Esophagus muscularis mucosa (tissue), 4 donors: ENCODE results near the gene NBDY. TPM values are rescaled to one million over a fixed set of nuclear protein-coding genes. Genes with fewer than 3 reads are reported as not detected.
A peak's percentile ranks its signal among the peaks of the same experiment; 100 is the strongest.
"Not testable (repeated sequence)": the region's sequence is repeated elsewhere in the genome, so short reads cannot be mapped to it uniquely, and the experiment has no call there.

Experiments
- DNase-seq: peaks from one replicate; pipeline ENCODE4 v3.0.0-alpha.2; 2017; ENCODE audit errors: extremely low spot score
- H3K27ac ChIP-seq, 4 donors: fragments of 200-600 bp; sonication (generic); replicated peaks in 1 of 4; 1 replicate in 3 of 4; 2 replicates in 1 of 4; pipeline ENCODE4 v1.5.1; 2016 to 2019; ENCODE audit warnings: mild to moderate bottlenecking in 1 of 4
- H3K27me3 ChIP-seq, 4 donors: fragments of 200-600 bp; sonication (generic); one replicate each; pipeline versions ENCODE4 v1.5.1 to v1.6.0; 2016 to 2019
- H3K36me3 ChIP-seq, 4 donors: fragments of 200-600 bp; sonication (generic); one replicate each; pipeline ENCODE4 v1.5.1; 2016 to 2019
- H3K4me1 ChIP-seq, 4 donors: fragments of 200-600 bp; sonication (generic); one replicate each; pipeline ENCODE4 v1.5.1; 2016 to 2019
- H3K4me3 ChIP-seq, 4 donors: fragments of 200-600 bp; sonication (generic); 1 replicate in 2 of 4; 2 replicates in 2 of 4; pipeline ENCODE4 v1.5.1; 2016 to 2019; ENCODE audit warnings: mild to moderate bottlenecking in 4 of 4, moderate library complexity in 1 of 4
- H3K9me3 ChIP-seq, 4 donors: fragments of 200-600 bp; sonication (generic); 1 replicate in 3 of 4; 2 replicates in 1 of 4; pipeline ENCODE4 v1.5.1; 2016 to 2019
- EP300 ChIP-seq: sonication (generic); formaldehyde crosslinking; IDR thresholded peaks from one replicate; pipeline ENCODE4 v1.6.1; 2017; ENCODE audit warnings: antibody characterized with exemption
- POLR2A ChIP-seq: fragments of 450-650 bp; IDR thresholded peaks from one replicate; pipeline ENCODE4 v1.6.1; 2017; ENCODE audit warnings: antibody characterized with exemption, moderate library complexity, mild to moderate bottlenecking, low read depth
- POLR2AphosphoS5 ChIP-seq, 2 donors: sonication (generic); formaldehyde crosslinking; IDR thresholded peaks; one replicate each; pipeline ENCODE4 v1.6.1; 2017; ENCODE audit warnings: antibody characterized with exemption in 2 of 2
- WGBS: methylation state at CpG from one replicate; pipeline ENCODE4 v1.1.5; 2018; 5-methylcytosine and 5-hydroxymethylcytosine counted together
- intact Hi-C: fragments of 100-400 bp; cut with DNase I; formaldehyde crosslinking; loops from one replicate; pipeline ENCODE4 v1.15.1; 2023
- total RNA-seq, 4 donors: library from RNA; depleted of rRNA; stranded (reverse); fragments of >200 nt; gene quantifications; one replicate each; pipeline versions ENCODE4 v1.1.0 to v1.2.1, GENCODE V29; 2016
- TF ChIP-seq, protein P1 (sequence below), 3 experiments: fragments of 200-600 bp in 2 of 3; fragments of 450-650 bp in 1 of 3; sonication (generic) in 2 of 3; IDR thresholded peaks; one replicate each; pipeline ENCODE4 v1.5.1; 2017 to 2019; ENCODE audit warnings: antibody characterized with exemption in 3 of 3, mild to moderate bottlenecking in 2 of 3, moderate library complexity in 1 of 3

The NBDY gene, protein sequence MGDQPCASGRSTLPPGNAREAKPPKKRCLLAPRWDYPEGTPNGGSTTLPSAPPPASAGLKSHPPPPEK
- 10 to 100 TPM; 11.8 to 19.4 (median 18.7) TPM for total RNA-seq

- 22% methylated on average over 23 of the region's 23 CpGs for WGBS
- DNase-seq, result no peak
- TF ChIP-seq POLR2A, result no peak
- no peak for TF ChIP-seq EP300
- TF ChIP-seq POLR2AphosphoS5 (IDR thresholded peaks at IDR 0.05), result peak; percentile 53 to 77
Observed at GRCh38 chrX:56729152-56729850, at the start of gene NBDY. TSS of gene NBDY (plus strand) at chrX:56729243. CDS start at chrX:56729354, 111 bp downstream.

DNA sequence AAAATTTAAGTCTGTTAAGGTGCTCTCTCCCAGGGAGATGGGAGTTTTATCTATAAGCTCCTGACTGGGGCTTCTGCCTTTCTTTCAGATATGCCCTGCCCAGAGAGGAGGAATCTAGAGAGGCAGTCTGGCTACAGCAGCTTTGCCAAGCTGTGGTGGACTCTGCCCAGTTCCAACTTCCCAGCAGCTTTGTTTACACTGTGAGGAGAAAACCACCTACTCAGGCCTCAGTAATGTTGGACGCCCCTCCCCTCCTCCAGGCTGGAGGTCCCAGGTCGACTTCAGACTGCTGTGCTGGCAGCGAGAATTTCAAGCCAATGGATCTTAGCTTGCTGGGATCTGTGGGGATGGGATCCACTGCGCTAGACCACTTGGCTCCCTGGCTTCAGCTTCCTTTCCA is 24.5 kb upstream of the NBDY start:
- H3K9me3 ChIP-seq, H3K27me3 ChIP-seq, DNase-seq, H3K4me1 ChIP-seq, intact Hi-C loops, H3K4me3 ChIP-seq, H3K27ac ChIP-seq, H3K36me3 ChIP-seq: not testable (repeated sequence)
- 54% methylated on average over 4 of the region's 4 CpGs for WGBS

More at GRCh38 chrX:56729152-56729850, at the start of gene NBDY:
- H3K4me3 ChIP-seq, result peak within 1 kb of the TSS; percentile 56 to 70 (median 64)
- H3K4me1 ChIP-seq, result peaks cover 0 to 22% (median 15%) of the 10 kb centered on the region in 4 donors
- intact Hi-C loops, result loop anchor here (5.0 kb wide), 1 partner anchor 167 kb away; the partner anchor contains the start of gene UBQLN2
- no peaks in the 10 kb centered on the region for H3K9me3 ChIP-seq
- peak within 1 kb of the TSS; percentile 73 to 83 (median 76) for H3K27ac ChIP-seq
- no peaks in the 10 kb centered on the region for H3K27me3 ChIP-seq
- H3K36me3 ChIP-seq, result no peaks in the 10 kb centered on the region

- intact Hi-C loops, result loop anchor here (5.0 kb wide), 1 partner anchor 164 kb away; the partner anchor contains the start of gene UBQLN2
- 0% methylated on average over 1 of the region's 1 CpG for WGBS
Observed at GRCh38 chrX:56726605-56727004, 2.4 kb upstream of the NBDY start.

GRCh38 chrX:56727531-56727930 is 1.5 kb upstream of the NBDY start:
- intact Hi-C loops, result loop anchor here (5.0 kb wide), 1 partner anchor 165 kb away; the partner anchor contains the start of gene UBQLN2

More at GRCh38 chrX:56726605-56727004, 2.4 kb upstream of the NBDY start:
- H3K4me3 ChIP-seq, result no peak overlapping the region
- no peak for DNase-seq
- no peaks in the 10 kb centered on the region for H3K27me3 ChIP-seq
- TF ChIP-seq, protein P1, sequence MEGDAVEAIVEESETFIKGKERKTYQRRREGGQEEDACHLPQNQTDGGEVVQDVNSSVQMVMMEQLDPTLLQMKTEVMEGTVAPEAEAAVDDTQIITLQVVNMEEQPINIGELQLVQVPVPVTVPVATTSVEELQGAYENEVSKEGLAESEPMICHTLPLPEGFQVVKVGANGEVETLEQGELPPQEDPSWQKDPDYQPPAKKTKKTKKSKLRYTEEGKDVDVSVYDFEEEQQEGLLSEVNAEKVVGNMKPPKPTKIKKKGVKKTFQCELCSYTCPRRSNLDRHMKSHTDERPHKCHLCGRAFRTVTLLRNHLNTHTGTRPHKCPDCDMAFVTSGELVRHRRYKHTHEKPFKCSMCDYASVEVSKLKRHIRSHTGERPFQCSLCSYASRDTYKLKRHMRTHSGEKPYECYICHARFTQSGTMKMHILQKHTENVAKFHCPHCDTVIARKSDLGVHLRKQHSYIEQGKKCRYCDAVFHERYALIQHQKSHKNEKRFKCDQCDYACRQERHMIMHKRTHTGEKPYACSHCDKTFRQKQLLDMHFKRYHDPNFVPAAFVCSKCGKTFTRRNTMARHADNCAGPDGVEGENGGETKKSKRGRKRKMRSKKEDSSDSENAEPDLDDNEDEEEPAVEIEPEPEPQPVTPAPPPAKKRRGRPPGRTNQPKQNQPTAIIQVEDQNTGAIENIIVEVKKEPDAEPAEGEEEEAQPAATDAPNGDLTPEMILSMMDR (IDR thresholded peaks at IDR 0.05), result peak; percentile 46 to 57 (median 50)
- no peak for TF ChIP-seq POLR2A
- no peaks in the 10 kb centered on the region for H3K36me3 ChIP-seq
- H3K9me3 ChIP-seq, result no peaks in the 10 kb centered on the region
- no peak overlapping the region for H3K27ac ChIP-seq
- H3K4me1 ChIP-seq, result peaks cover 0 to 19% (median 11%) of the 10 kb centered on the region in 4 donors

DNA sequence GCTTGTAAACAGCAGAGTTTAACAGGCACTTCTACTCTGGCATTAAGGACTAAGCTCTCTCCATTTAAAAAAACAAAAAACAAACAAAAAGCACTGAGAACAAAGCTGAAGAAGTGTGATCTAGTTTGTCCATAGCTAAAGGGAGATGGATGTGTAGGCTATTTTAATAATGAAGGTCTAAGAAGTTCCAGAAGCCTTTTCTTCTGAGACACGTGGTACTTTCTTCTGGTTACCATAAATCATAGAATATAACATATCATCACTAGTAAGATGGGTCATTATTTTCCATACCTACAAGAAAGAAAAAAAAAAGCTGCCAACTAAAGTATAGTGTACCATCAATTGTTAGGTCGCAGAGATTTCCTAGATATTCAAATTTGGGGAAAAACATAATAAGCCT is 722 bp upstream of the NBDY start:
- TF ChIP-seq EP300 (no peak), POLR2A (no peak), POLR2AphosphoS5 (IDR thresholded peaks at IDR 0.05) (no peak)
- TF ChIP-seq, protein P1 (IDR thresholded peaks at IDR 0.05), result no peak
- Histone ChIP-seq H3K36me3 (no peaks in the 10 kb centered on the region), H3K9me3 (no peaks in the 10 kb centered on the region), H3K27ac (no peak overlapping the region), H3K27me3 (no peaks in the 10 kb centered on the region), H3K4me1 (peaks cover 0 to 22% (median 12%) of the 10 kb centered on the region in 4 donors), H3K4me3 (peak overlapping the region in 3 of 4 donors; percentile 56 to 70 (median 60))
- WGBS, result 18% methylated on average over 2 of the region's 2 CpGs
- intact Hi-C loops, result loop anchor here (5.0 kb wide), 1 partner anchor 166 kb away; the partner anchor contains the start of gene UBQLN2
- no peak for DNase-seq

More at GRCh38 chrX:56727531-56727930, 1.5 kb upstream of the NBDY start:
- Histone ChIP-seq H3K4me1 (peaks cover 0 to 22% (median 12%) of the 10 kb centered on the region in 4 donors), H3K4me3 (no peak overlapping the region), H3K9me3 (no peaks in the 10 kb centered on the region), H3K27me3 (no peaks in the 10 kb centered on the region), H3K27ac (no peak overlapping the region), H3K36me3 (no peaks in the 10 kb centered on the region)
- no peak for DNase-seq
- no peak for TF ChIP-seq POLR2A
- TF ChIP-seq, protein P1 (IDR thresholded peaks at IDR 0.05), result no peak
- TF ChIP-seq POLR2AphosphoS5 (IDR thresholded peaks at IDR 0.05), result no peak
- TF ChIP-seq EP300, result no peak
- 55% methylated on average over 3 of the region's 3 CpGs for WGBS
